Psoas muscle (tissue), 8 donors: ENCODE data around the gene PODXL2. TPM values are rescaled to one million over a fixed set of nuclear protein-coding genes. Genes with fewer than 3 reads are reported as not detected.

Source experiments
- ATAC-seq, 4 donors: fragments of 200-7000 bp; cut with Tn5 transposase; one replicate each; pipeline ENCODE4 v1.9.1; 2020; ENCODE audit warnings: moderate library complexity in 3 of 4, mild to moderate bottlenecking in 2 of 4
- DNase-seq, 2 donors: peaks; one replicate each; pipeline ENCODE4 v3.0.0-alpha.2; 2020
- H3K27ac ChIP-seq: fragments of 200-600 bp; one replicate; pipeline ENCODE4 v1.8.0; 2022
- H3K27me3 ChIP-seq, 3 donors: fragments of 200-600 bp in 1 of 3; one replicate each; pipeline versions ENCODE4 v1.6.1 to v1.8.0; 2013 to 2022; ENCODE audit warnings: low read length in 2 of 3, mild to moderate bottlenecking in 2 of 3, moderate library complexity in 1 of 3; ENCODE audit not compliant: insufficient read depth in 3 of 3
- H3K36me3 ChIP-seq, 2 donors: fragments of 200-600 bp in 1 of 2; one replicate each; pipeline versions ENCODE4 v1.6.1 to v1.8.0; 2013 to 2022; ENCODE audit warnings: low read depth in 1 of 2, mild to moderate bottlenecking in 1 of 2, moderate library complexity in 1 of 2; ENCODE audit not compliant: insufficient read depth in 1 of 2
- H3K4me1 ChIP-seq: fragments of 200-600 bp; one replicate; pipeline ENCODE4 v1.8.0; 2022
- H3K4me3 ChIP-seq: fragments of 200-600 bp; one replicate; pipeline ENCODE4 v1.8.0; 2022; ENCODE audit warnings: mild to moderate bottlenecking
- H3K9me3 ChIP-seq: fragments of 200-600 bp; one replicate; pipeline ENCODE4 v1.8.0; 2022
- WGBS, 3 donors: extraction: QIAGEN DNeasy Blood & Tissue Kit; methylation state at CpG; one replicate each; pipeline versions ENCODE4 v1.1.6 to v1.1.7; 2013; 5-methylcytosine and 5-hydroxymethylcytosine counted together
- intact Hi-C, 2 donors: fragments of 100-400 bp; cut with DNase I; formaldehyde crosslinking; loops; one replicate each; pipeline versions ENCODE4 v1.11.0 to v1.14.2; 2022
- polyA plus RNA-seq, 3 donors: library from polyadenylated mRNA; stranded (reverse); fragments of 200-250 nt; gene quantifications; one replicate each; pipeline ENCODE4 v1.2.3, GENCODE V29; 2013
- total RNA-seq, 4 donors: library from RNA; stranded (reverse); fragmentation: NEBNext Ultra II Directional in 2 of 4; extraction: Animal tissue kit (Norgen Biotek cat#: 25700) in 2 of 4; gene quantifications; one replicate each; pipeline versions ENCODE4 v1.2.1 to v1.2.4, GENCODE V29; 2021 to 2023
- TF ChIP-seq, protein P1 (sequence below): fragments of 200-600 bp; IDR thresholded peaks from one replicate; pipeline ENCODE4 v1.8.0; 2022; ENCODE audit warnings: antibody characterized with exemption
- donor health status: healthy with polysubstance abuse.
- donor health status: DM: no; HTN: no; CAD: no; lungs with moderate emphysema.
- donor health status: Bipolar disorder and iron deficiency.
- donor health status: healthy.
- donor health status: DM: yes; HTN: yes; CAD: no.
- donor health status: DM: no; HTN: no; CAD: no.
- donor health status: DM: no; HTN: no; CAD: no.
- donor health status: DM: yes; HTN: yes; CAD: no.

The PODXL2 gene
- total and polyA plus RNA-seq, 7 donors, result 1.4 to 3.0 (median 2.1) TPM

- Histone ChIP-seq H3K27me3 (no peaks in the 10 kb centered on the region), H3K27ac (no peak overlapping the region), H3K4me3 (no peak overlapping the region), H3K4me1 (no peaks in the 10 kb centered on the region), H3K9me3 (no peaks in the 10 kb centered on the region), H3K36me3 (no peaks in the 10 kb centered on the region)
- ATAC-seq, result no peak
- 77 to 81% (median 80%) methylated on average over 11 of the region's 11 CpGs for WGBS, 3 donors
- TF ChIP-seq, protein P1, sequence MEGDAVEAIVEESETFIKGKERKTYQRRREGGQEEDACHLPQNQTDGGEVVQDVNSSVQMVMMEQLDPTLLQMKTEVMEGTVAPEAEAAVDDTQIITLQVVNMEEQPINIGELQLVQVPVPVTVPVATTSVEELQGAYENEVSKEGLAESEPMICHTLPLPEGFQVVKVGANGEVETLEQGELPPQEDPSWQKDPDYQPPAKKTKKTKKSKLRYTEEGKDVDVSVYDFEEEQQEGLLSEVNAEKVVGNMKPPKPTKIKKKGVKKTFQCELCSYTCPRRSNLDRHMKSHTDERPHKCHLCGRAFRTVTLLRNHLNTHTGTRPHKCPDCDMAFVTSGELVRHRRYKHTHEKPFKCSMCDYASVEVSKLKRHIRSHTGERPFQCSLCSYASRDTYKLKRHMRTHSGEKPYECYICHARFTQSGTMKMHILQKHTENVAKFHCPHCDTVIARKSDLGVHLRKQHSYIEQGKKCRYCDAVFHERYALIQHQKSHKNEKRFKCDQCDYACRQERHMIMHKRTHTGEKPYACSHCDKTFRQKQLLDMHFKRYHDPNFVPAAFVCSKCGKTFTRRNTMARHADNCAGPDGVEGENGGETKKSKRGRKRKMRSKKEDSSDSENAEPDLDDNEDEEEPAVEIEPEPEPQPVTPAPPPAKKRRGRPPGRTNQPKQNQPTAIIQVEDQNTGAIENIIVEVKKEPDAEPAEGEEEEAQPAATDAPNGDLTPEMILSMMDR, result no peak
- no peak for DNase-seq
- intact Hi-C loops, result no loop called here
These were observed 33.0 kb downstream of the PODXL2 start for GRCh38 chr3:127662001-127662469.

- Histone ChIP-seq H3K27me3 (no peaks in the 10 kb centered on the region), H3K27ac (no peak overlapping the region), H3K4me3 (no peak overlapping the region), H3K36me3 (no peaks in the 10 kb centered on the region), H3K9me3 (no peaks in the 10 kb centered on the region), H3K4me1 (no peaks in the 10 kb centered on the region)
- DNase-seq (no peak), ATAC-seq (no peak)
- TF ChIP-seq, protein P1, result no peak
- 79 to 85% (median 80%) methylated on average over 5 of the region's 5 CpGs for WGBS, 3 donors
- intact Hi-C loops, result no loop called here
These were observed 34.2 kb downstream of the PODXL2 start for GRCh38 chr3:127663151-127663550.

DNA sequence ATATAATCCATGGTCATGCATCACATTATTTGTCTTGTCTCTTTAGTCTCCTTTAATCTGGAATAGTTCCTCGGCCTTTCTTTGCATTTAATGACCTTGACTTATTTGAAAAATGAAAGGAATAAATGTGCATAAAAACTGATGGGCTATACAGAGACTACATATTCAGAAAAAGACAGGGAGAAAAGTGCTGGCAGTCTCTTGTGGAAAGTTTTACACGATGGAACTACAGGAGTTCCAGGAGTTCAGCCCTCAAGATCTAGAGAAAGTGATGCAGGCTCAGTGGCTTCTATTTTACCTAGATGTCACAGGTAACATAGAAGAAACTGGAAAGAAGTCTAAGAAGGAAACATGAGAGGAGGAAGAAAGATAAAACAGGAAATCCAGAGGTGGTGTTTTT is 36.2 kb downstream of the PODXL2 start:
- intact Hi-C loops, result no loop called here
- no peak for DNase-seq
- Histone ChIP-seq H3K4me3 (no peak overlapping the region), H3K9me3 (no peaks in the 10 kb centered on the region), H3K4me1 (no peaks in the 10 kb centered on the region), H3K27ac (no peak overlapping the region), H3K27me3 (no peaks in the 10 kb centered on the region), H3K36me3 (no peaks in the 10 kb centered on the region)
- TF ChIP-seq, protein P1, result no peak
- no peak for ATAC-seq
- 69 to 83% (median 70%) methylated on average over 2 of the region's 2 CpGs for WGBS, 3 donors

DNA sequence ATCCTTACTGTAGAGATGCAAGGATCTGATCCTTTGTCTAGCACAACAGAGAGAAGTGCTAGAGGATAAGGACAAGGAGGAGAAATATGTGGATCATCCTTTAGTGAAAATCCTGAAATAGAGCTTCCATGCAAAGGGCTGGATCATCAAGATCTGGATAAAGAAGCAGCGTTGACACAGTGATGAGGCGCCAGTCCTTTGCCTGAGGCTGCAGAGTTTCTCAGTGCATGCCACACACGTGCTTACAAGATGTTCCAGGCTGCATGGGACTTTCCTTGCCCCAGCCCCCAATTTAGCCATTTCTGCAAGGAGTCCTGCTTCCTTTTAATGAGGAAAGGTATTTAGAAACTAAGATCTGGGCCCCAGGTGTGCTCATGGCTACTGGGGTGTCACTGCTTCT is 36.6 kb downstream of the PODXL2 start:
- no peak overlapping the region for H3K4me3 ChIP-seq
- DNase-seq (no peak), ATAC-seq (no peak)
- no peaks in the 10 kb centered on the region for H3K36me3 ChIP-seq
- intact Hi-C loops, result no loop called here
- TF ChIP-seq, protein P1, result no peak
- no peaks in the 10 kb centered on the region for H3K9me3 ChIP-seq
- no peaks in the 10 kb centered on the region for H3K4me1 ChIP-seq
- 95 to 100% (median 96%) methylated on average over 3 of the region's 3 CpGs for WGBS, 3 donors
- no peak overlapping the region for H3K27ac ChIP-seq
- H3K27me3 ChIP-seq, result no peaks in the 10 kb centered on the region

GRCh38 chr3:127666676-127667075 is 37.7 kb downstream of the PODXL2 start:
- no peak overlapping the region for H3K27ac ChIP-seq
- ATAC-seq (no peak), DNase-seq (no peak)
- TF ChIP-seq, protein P1, result no peak
- no peak overlapping the region for H3K4me3 ChIP-seq
- H3K27me3 ChIP-seq, result no peaks in the 10 kb centered on the region
- intact Hi-C loops, result no loop called here
- no peaks in the 10 kb centered on the region for H3K9me3 ChIP-seq
- WGBS, 3 donors, result 63 to 77% (median 75%) methylated on average over 2 of the region's 2 CpGs
- no peaks in the 10 kb centered on the region for H3K36me3 ChIP-seq
- no peaks in the 10 kb centered on the region for H3K4me1 ChIP-seq
